ENCODE data around the gene PLEKHH1.

DNA sequence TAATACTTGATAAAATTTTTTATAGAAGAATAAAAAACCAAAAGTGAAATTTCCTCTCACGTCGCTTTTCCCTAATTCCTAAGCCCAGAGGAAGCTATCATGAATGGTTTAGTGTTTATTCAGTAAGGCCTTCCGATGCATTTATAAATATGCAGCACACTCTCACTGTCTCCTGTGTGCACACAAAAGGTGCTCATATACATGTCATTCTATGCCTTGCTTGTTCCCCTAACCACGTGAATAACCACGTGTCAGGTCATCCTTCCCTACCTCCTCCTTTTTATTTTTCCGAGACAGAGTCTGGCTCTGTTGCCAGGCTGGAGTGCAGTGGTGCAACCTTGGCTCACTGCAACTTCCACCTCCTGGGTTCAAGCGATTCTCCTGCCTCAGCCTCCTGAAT is 37.4 kb downstream of the PLEKHH1 start:
- TF ChIP-seq POLR2A (IDR thresholded peaks at IDR 0.05; ENCODE audit: low read depth, low read length) (no peak), TAF1 (IDR thresholded peaks at IDR 0.05; ENCODE audit: borderline replicate concordance, low read depth, low read length) (no peak), POLR2AphosphoS5 (IDR thresholded peaks at IDR 0.05; ENCODE audit: low read depth, low read length) (no peak)
